ENCODE measurements around the gene NALCN. TPM values are rescaled to one million over a fixed set of nuclear protein-coding genes. Genes with fewer than 3 reads are reported as not detected.

Gene NALCN
- total and polyA plus RNA-seq, 4 donors, result 0.09 to 0.92 (median 0.18) TPM

- no peak for DNase-seq (ENCODE audit: low spot score)
- Histone ChIP-seq H3K36me3 (ENCODE audit: control insufficient read depth in 4 of 4, insufficient read depth in 3 of 4, low read depth in 1 of 4, low read length in 3 of 4) (no peaks in the 10 kb centered on the region), H3K4me3 (ENCODE audit: low read depth in 1 of 3, low read length in 3 of 3) (no peak overlapping the region), H3K9me3 (ENCODE audit: control insufficient read depth in 4 of 4, low read length in 3 of 4) (no peaks in the 10 kb centered on the region), H3K9ac (ENCODE audit: low read depth in 1 of 2, low read length in 2 of 2) (no peak overlapping the region), H3K27ac (ENCODE audit: low read depth in 1 of 2, low read length in 2 of 2) (no peak overlapping the region), H3K4me1 (ENCODE audit: control insufficient read depth in 4 of 4, insufficient read depth in 4 of 4, low read length in 3 of 4) (no peaks in the 10 kb centered on the region), H3K27me3 (ENCODE audit: control insufficient read depth in 4 of 4, insufficient read depth in 4 of 4, low read length in 3 of 4) (no peaks in the 10 kb centered on the region)
- no peak for TF ChIP-seq TAF1 (conservative IDR thresholded peaks at IDR 0.05)
- no peak for TF ChIP-seq CTCF (IDR thresholded peaks at IDR 0.05; ENCODE audit: low read depth, low read length, missing input control)
- no peak for TF ChIP-seq RXRA (IDR thresholded peaks at IDR 0.05)
- TF ChIP-seq FOXA1 (IDR thresholded peaks at IDR 0.05), result no peak
- no peak for TF ChIP-seq RAD21 (IDR thresholded peaks at IDR 0.05)
- no peak for TF ChIP-seq YY1 (IDR thresholded peaks at IDR 0.05)
- TF ChIP-seq NR2F2 (IDR thresholded peaks at IDR 0.05), result no peak
- no peak for TF ChIP-seq JUND (IDR thresholded peaks at IDR 0.05)
- TF ChIP-seq ZBTB33 (IDR thresholded peaks at IDR 0.05), result no peak
- TF ChIP-seq REST (IDR thresholded peaks at IDR 0.05), result no peak
- no peak for TF ChIP-seq GABPA (IDR thresholded peaks at IDR 0.05 in 1 of 2, conservative IDR thresholded peaks at IDR 0.05 in 1 of 2)
- TF ChIP-seq EGR1 (IDR thresholded peaks at IDR 0.05; ENCODE audit: low read depth in 2 of 2), result no peak
- no peak for TF ChIP-seq SP1 (IDR thresholded peaks at IDR 0.05)
- TF ChIP-seq HNF4A (conservative IDR thresholded peaks at IDR 0.05), result no peak
- no peak for TF ChIP-seq MAX (IDR thresholded peaks at IDR 0.05)
- WGBS, result 78% methylated on average over 2 of the region's 2 CpGs
Measured at GRCh38 chr13:101111894-101112293, 304.4 kb downstream of the NALCN start.

GRCh38 chr13:101109005-101109404, 307.3 kb downstream of the NALCN start:
- Histone ChIP-seq H3K36me3 (ENCODE audit: control insufficient read depth in 4 of 4, insufficient read depth in 3 of 4, low read depth in 1 of 4, low read length in 3 of 4) (no peaks in the 10 kb centered on the region), H3K4me1 (ENCODE audit: control insufficient read depth in 4 of 4, insufficient read depth in 4 of 4, low read length in 3 of 4) (no peaks in the 10 kb centered on the region), H3K4me3 (ENCODE audit: low read depth in 1 of 3, low read length in 3 of 3) (no peak overlapping the region), H3K27ac (ENCODE audit: low read depth in 1 of 2, low read length in 2 of 2) (no peak overlapping the region), H3K9ac (ENCODE audit: low read depth in 1 of 2, low read length in 2 of 2) (no peak overlapping the region), H3K27me3 (ENCODE audit: control insufficient read depth in 4 of 4, insufficient read depth in 4 of 4, low read length in 3 of 4) (no peaks in the 10 kb centered on the region), H3K9me3 (ENCODE audit: control insufficient read depth in 4 of 4, low read length in 3 of 4) (no peaks in the 10 kb centered on the region)
- DNase-seq (ENCODE audit: low spot score), result no peak
- WGBS, result 97% methylated on average over 7 of the region's 7 CpGs
- TF ChIP-seq YY1 (IDR thresholded peaks at IDR 0.05), result no peak
- TF ChIP-seq TAF1 (conservative IDR thresholded peaks at IDR 0.05), result no peak
- TF ChIP-seq FOXA1 (IDR thresholded peaks at IDR 0.05), result no peak
- TF ChIP-seq EGR1 (IDR thresholded peaks at IDR 0.05; ENCODE audit: low read depth in 2 of 2), result no peak
- no peak for TF ChIP-seq FOXA2 (IDR thresholded peaks at IDR 0.05)
- no peak for TF ChIP-seq MAX (IDR thresholded peaks at IDR 0.05)
- no peak for TF ChIP-seq REST (IDR thresholded peaks at IDR 0.05)
- no peak for TF ChIP-seq NR2F2 (IDR thresholded peaks at IDR 0.05)
- no peak for TF ChIP-seq RAD21 (IDR thresholded peaks at IDR 0.05)
- TF ChIP-seq ZBTB33 (IDR thresholded peaks at IDR 0.05), result no peak
- TF ChIP-seq GABPA (IDR thresholded peaks at IDR 0.05 in 1 of 2, conservative IDR thresholded peaks at IDR 0.05 in 1 of 2), result no peak
- TF ChIP-seq ATF3 (IDR thresholded peaks at IDR 0.05), result no peak

Measured in liver (tissue), 9 donors.